Stimulated activated CD8-positive, alpha-beta memory T cell treated with anti-CD3 and anti-CD28 coated beads, Interleukin-4, amount 100 ng/mL, for 48 hours (primary cell): ENCODE results near the gene IL2RA.
"Not testable (repeated sequence)": the region's sequence is repeated elsewhere in the genome, so short reads cannot be mapped to it uniquely, and the experiment has no call there.

Experiments
- DNase-seq: peaks from one replicate; pipeline ENCODE4 v3.0.0-alpha.2; 2020

Gene IL2RA

GRCh38 chr10:6011558-6011957, 50.6 kb downstream of the IL2RA start:
- no peak for DNase-seq

GRCh38 chr10:6010569-6010968, 51.6 kb downstream of the IL2RA start:
- DNase-seq, result no peak

- no peak for DNase-seq
These were observed 52.2 kb downstream of the IL2RA start for GRCh38 chr10:6009961-6010360.

DNA sequence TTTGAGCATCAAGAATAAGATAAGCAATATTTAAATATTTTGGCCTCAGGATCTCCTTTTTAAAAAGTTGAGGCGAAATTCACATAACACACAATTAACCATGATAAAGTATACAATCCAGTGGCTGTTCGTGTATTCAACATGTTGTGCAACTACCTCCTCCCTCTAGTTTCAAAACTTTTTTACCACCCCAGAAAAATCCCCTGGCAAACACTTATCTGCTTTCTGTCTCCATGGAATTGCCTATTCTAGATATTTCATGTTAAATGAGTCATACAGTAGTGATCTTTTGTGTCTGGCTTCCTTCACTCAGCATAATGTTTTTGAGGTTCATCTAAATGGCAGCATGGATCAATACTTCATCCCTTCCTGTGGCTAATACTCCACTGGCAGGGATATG, 53.0 kb downstream of the IL2RA start:
- no peak for DNase-seq

DNA sequence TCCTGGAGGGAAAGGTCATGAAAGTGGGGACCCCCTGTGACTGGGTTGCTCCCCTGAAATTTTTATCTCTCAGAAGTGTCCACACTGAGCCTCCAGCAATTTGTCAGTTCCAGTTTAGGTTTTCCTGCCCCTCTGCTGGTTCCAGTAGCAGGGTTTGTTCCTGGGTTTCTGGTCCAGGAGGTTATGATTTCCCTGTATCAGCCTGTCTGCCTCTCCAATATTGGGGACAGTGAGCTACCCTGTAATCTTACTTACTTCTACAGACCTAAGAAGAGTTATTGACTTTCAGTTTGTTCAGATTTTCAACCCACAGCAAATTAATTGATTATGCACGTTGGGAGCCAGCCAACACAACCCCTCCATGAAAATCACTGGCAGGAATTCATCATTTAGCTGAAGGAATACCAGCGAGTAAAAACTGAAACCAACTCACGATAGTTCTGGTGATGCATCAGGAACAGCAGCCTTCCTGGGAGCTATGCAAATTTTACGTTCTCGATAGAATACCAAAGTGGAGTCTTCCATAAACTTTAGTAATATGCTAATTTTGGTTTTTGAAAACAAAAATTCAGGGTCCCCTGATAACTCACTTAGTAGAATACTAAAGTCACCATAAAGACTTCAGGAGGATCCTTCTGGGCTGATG, 53.5 kb downstream of the IL2RA start:
- DNase-seq, result no peak

DNA sequence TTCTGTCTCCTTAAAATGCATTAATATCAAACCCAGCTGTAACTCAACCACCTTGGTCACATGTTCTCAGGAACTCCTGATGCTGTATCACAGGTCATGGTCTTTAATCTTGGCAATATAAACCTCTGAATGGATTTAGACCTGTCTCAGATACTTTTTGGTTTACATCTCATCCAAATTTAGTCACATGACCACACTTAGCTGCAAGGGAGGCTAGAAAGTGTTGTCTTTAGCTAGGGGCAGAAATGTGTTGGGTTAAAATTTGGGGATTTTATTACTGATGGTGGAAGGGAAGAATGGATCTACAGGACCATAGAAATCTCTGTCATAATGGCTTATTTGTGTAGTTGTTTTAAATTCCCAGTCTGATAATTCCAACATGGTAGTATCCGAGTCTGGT, 55.2 kb downstream of the IL2RA start:
- no peak for DNase-seq

DNA sequence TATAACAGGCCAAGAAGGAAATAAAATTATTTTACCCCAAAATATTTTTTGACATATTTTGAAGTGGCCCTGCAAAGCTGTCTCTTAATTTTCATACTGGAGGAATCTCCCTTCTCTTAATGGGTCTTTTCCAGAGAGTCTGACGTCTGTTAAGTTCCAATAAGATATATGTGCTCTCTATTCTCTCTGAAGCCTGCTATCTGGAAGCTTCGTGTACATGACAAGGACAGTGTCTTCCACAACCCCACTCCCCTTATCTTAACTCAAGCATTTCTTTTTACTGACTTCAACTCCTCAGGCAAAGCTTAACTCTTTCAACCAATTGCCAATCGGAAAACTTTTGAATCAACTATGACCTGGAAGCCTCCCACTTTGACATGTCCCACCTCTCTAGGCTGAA, 55.6 kb downstream of the IL2RA start:
- DNase-seq, result no peak

DNA sequence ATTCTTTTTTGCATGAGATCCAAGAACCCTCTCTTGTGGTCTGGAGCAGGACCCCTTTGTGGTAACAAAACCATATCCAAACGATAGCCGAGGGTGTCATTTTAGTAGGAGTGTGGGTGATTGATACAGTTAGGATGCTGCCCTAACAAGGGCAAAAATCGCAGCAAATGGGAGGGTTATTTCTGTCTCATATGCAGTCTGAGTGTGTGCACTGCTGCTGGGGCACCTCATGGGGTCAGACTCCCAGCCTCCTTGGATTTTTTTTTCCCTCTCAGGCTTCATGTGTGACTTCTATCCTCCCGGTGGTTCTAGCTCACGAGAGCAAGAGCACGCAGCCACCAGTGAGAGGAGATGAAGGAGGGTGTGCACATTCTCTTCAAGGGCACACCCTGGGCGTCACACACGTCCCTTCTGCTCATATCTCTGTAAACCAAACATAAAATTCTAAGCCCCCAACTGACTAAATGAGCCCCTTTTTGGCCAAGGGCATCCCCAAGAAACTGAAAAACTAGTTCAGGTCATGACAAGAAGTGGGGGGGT, 56.2 kb downstream of the IL2RA start:
- DNase-seq, result no peak

GRCh38 chr10:6005161-6005804, 56.9 kb downstream of the IL2RA start:
- not testable (repeated sequence) for DNase-seq

GRCh38 chr10:6002809-6003510, 59.2 kb downstream of the IL2RA start:
- DNase-seq, result no peak

- DNase-seq, result no peak
These were observed 62.6 kb downstream of the IL2RA start for GRCh38 chr10:5999440-6000165.

DNA sequence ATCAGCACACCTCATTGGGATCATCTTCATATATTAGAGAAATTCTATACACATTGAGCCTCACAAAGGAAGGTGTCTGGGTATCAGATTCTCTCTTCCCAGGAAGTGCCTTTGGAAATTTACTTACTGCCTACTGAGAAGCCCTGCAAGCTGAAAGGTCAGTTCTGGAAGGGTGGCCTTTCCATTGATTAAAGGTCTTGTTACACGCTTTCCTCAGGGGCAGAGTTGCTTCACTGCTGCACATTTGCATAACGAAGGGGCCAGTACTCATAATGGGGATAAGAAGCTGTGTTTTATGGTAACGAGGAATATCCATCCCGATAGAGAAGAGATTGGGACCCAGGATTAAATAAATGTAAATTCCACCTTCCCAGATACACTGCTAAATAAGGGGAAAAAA, 65.5 kb downstream of the IL2RA start:
- no peak for DNase-seq

- DNase-seq, result no peak
These were observed 69.8 kb downstream of the IL2RA start for GRCh38 chr10:5992398-5992797.

DNA sequence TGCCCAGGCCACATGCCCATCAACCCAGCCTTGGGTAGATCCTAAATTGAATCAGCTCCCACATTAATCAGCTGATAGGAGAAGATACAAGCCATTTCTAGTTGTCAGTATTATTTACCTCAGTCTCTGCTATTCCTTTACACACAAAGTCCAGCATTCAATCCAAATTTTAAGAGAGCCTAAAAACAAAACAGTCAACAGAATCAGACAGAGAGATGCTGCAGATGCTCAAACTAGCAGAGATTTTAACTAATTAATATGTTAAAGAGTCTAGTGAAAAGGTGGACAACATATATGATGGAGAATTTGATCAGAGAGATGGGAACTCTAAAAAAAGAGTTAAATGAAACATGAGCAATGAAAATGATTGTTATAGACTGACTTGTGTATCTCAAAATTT, 70.5 kb downstream of the IL2RA start:
- DNase-seq, result no peak

DNA sequence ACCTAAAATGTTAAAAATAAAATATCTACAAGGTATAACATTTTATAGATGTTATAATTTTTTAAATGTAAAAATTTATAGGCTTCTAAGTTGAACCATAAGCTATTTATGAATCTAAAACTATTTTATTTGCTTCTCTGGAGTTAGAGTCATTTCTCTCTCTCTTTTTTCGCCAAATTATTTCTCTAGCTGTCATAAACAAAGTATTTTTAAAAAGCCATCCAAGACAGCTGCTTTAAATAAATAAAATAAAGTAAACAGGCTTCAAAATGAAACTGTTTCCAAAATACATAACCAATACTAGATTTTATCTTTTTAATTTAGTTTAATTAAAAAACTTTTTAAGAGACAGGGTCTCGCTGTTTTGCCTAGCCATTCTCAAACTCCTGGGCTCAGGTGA, 72.4 kb downstream of the IL2RA start:
- DNase-seq, result no peak

GRCh38 chr10:5988336-5988920, 73.7 kb downstream of the IL2RA start:
- no peak for DNase-seq

- DNase-seq, result no peak
These were observed 74.4 kb downstream of the IL2RA start for GRCh38 chr10:5987747-5988146.

- DNase-seq, result no peak
These were observed 77.1 kb downstream of the IL2RA start for GRCh38 chr10:5985029-5985428.

GRCh38 chr10:5983774-5984173, 78.4 kb downstream of the IL2RA start:
- DNase-seq, result no peak

DNA sequence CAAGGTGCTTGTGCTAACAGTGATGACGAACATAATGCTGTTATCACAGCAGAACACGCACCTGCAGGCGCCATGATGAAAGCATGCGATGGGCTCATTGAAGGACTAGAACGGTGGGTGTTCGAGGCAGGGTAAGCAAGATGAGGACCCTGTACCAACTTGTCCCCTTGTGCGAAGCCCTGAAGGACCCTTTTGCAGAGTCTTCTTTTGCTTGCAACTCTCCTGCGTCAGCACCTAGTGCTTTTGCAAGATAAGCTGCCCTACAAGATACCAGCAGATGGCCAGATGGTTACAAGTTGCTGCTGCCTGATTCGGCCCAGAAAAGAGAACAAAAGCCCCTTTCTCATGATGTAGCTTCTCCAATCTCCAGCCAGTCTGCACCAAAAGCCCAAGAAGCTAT, 80.6 kb downstream of the IL2RA start:
- no peak for DNase-seq

DNA sequence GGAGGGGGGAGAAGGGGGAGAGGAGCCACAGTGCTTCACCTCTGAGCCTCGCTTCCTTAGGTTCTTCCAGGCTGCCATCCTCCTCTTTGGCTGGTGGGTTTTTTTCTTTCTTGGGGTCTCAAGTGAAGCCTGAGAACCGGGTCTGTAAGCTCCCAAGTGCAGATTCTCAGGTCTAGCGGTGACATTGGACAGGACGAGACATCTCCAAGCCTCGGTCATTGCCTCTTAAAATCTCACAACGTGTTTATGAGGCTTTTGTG, 84.0 kb downstream of the IL2RA start:
- DNase-seq, result no peak

- DNase-seq, result peak; percentile 92
These were observed 84.5 kb downstream of the IL2RA start, which contains the start of gene IL15RA for GRCh38 chr10:5977471-5978229. Gene IL15RA, minus strand, starts transcription at chr10:5977543. Its CDS starts 51 bp downstream, at chr10:5977492.
